DND-41 (cell line): ENCODE measurements around the gene EIF2S3.

ENCODE experiments used
- ATAC-seq: fragments of 200-7000 bp; cut with Tn5 transposase; 3 replicates; pipeline ENCODE4 v1.9.1; 2021; ENCODE audit warnings: low read depth; ENCODE audit not compliant: insufficient read depth
- DNase-seq: peaks from one replicate; pipeline ENCODE4 v3.0.0-alpha.2; 2020
- H2AFZ ChIP-seq: 2 replicates; pipeline ENCODE4 v1.6.0; 2012; ENCODE audit warnings: low read depth, low read length
- H3K27ac ChIP-seq: 2 replicates; pipeline ENCODE4 v1.5.1; 2012; ENCODE audit warnings: low read length, inconsistent platforms
- H3K27me3 ChIP-seq: fragments of 200-600 bp; sonication (generic); 2 replicates; pipeline ENCODE4 v1.6.0; 2012; ENCODE audit warnings: low read length, mild to moderate bottlenecking, inconsistent platforms; ENCODE audit not compliant: insufficient read depth, poor library complexity
- H3K36me3 ChIP-seq: 2 replicates; pipeline ENCODE4 v1.5.1; 2012; ENCODE audit warnings: low read length, inconsistent platforms; ENCODE audit not compliant: insufficient read depth
- H3K4me1 ChIP-seq: 2 replicates; pipeline ENCODE4 v1.5.1; 2012; ENCODE audit warnings: mild to moderate bottlenecking, low read length; ENCODE audit not compliant: insufficient read depth
- H3K4me2 ChIP-seq: 2 replicates; pipeline ENCODE4 v1.6.0; 2012; ENCODE audit warnings: mild to moderate bottlenecking, moderate library complexity, low read length, inconsistent platforms; ENCODE audit not compliant: insufficient read depth
- H3K4me3 ChIP-seq, 2 experiments: fragments of 200-600 bp in 1 of 2; shearing (Covaris generic) in 1 of 2; 2 replicates each; pipeline ENCODE4 v1.5.1; 2012 to 2016; ENCODE audit warnings: inconsistent platforms in 2 of 2, low read length in 2 of 2, mild to moderate bottlenecking in 2 of 2, low read depth in 1 of 2, moderate library complexity in 1 of 2
- H3K79me2 ChIP-seq: 2 replicates; pipeline ENCODE4 v1.6.0; 2012; ENCODE audit warnings: low read length, inconsistent platforms; ENCODE audit not compliant: insufficient read depth
- H3K9ac ChIP-seq: 2 replicates; pipeline ENCODE4 v1.6.0; 2012; ENCODE audit warnings: low read depth, mild to moderate bottlenecking, inconsistent platforms, low read length, moderate library complexity
- H3K9me3 ChIP-seq: 2 replicates; pipeline ENCODE4 v1.5.1; 2012; ENCODE audit warnings: low read length, moderate library complexity, mild to moderate bottlenecking, inconsistent platforms; ENCODE audit not compliant: insufficient read depth, severe bottlenecking
- H4K20me1 ChIP-seq: 2 replicates; pipeline ENCODE4 v1.6.0; 2012; ENCODE audit warnings: low read length; ENCODE audit not compliant: insufficient read depth
- EZH2 ChIP-seq: IDR thresholded peaks from 3 replicates; pipeline ENCODE4 v1.6.1; 2012; ENCODE audit warnings: borderline replicate concordance, low read depth, mild to moderate bottlenecking, moderate library complexity, low read length, inconsistent platforms; ENCODE audit not compliant: severe bottlenecking
- TF ChIP-seq, protein P1 (sequence below): IDR thresholded peaks from 2 replicates; pipeline ENCODE4 v1.5.1; 2012; ENCODE audit warnings: borderline replicate concordance, low read length, moderate library complexity, mild to moderate bottlenecking; ENCODE audit not compliant: poor library complexity, severe bottlenecking; ENCODE audit errors: extremely low read depth

The EIF2S3 gene

DNA sequence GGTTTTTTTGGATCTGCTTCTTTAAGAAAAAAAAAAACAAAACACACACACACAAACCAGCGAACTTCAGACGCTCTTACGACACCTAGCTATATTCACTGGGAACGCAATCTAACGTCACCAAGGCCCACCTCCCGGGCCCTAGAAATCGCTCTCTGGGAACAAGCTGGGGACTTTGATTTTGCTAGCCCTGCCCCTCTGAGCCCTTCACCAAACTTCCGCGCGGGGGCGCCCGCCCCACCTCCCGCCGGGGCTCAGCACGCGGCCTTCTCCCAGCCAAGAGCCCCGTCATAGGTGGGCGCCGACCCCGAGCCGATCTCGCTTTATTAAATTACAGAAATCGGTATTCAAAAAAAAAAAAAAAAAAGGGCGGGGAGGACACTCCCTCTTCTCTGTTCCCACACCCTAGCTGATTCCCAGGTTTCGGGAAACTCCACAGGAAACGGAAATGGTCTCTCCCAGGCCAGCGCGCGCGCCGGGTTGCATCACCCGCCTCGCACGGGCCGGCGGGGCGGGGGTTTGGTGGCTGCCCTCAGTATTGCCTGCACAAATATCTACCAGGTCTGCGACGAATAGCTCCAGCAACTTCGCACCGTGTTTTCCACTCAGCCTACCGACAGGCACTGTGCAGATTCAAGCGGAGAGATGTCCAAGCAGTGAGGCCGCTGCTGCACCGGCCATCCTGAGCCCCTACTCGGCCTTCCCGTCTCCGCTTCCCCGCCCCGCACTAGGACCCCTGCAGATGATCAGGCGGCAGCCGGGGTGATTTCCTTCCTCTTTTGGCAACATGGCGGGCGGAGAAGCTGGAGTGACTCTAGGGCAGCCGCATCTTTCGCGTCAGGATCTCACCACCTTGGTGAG, at the start of gene EIF2S3:
Gene EIF2S3, plus strand, starts transcription at position 775 of the 861 bp plus-strand sequence. Its CDS starts 13 bp downstream, at position 788.
- DNase-seq (peak; percentile 93), ATAC-seq (peak; percentile 87)
- H3K27ac ChIP-seq, result peak within 1 kb of the TSS; percentile 90
- peak within 1 kb of the TSS in 1 of 2 experiments; percentile 54; a peak in 1 of 4 replicates for H3K4me3 ChIP-seq
- H3K27me3 ChIP-seq, result no peaks in the 10 kb centered on the region
- no peak within 1 kb of the TSS; the same call in none of the 2 replicates for H3K4me2 ChIP-seq
- peaks cover 24% of the 10 kb centered on the region for H3K79me2 ChIP-seq
- TF ChIP-seq EZH2, result no peak
- TF ChIP-seq, protein P1, sequence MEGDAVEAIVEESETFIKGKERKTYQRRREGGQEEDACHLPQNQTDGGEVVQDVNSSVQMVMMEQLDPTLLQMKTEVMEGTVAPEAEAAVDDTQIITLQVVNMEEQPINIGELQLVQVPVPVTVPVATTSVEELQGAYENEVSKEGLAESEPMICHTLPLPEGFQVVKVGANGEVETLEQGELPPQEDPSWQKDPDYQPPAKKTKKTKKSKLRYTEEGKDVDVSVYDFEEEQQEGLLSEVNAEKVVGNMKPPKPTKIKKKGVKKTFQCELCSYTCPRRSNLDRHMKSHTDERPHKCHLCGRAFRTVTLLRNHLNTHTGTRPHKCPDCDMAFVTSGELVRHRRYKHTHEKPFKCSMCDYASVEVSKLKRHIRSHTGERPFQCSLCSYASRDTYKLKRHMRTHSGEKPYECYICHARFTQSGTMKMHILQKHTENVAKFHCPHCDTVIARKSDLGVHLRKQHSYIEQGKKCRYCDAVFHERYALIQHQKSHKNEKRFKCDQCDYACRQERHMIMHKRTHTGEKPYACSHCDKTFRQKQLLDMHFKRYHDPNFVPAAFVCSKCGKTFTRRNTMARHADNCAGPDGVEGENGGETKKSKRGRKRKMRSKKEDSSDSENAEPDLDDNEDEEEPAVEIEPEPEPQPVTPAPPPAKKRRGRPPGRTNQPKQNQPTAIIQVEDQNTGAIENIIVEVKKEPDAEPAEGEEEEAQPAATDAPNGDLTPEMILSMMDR, result peak; percentile 72
- H3K9ac ChIP-seq, result no peak within 1 kb of the TSS
- H4K20me1 ChIP-seq, result no peaks in the 10 kb centered on the region; the same call in 1 of the 2 replicates
- H3K4me1 ChIP-seq, result peaks cover 11% of the 10 kb centered on the region; the same call in 1 of the 2 replicates
- peak within 1 kb of the TSS; percentile 84 for H2AFZ ChIP-seq
- H3K9me3 ChIP-seq, result no peaks in the 10 kb centered on the region
- peaks cover 21% of the 10 kb centered on the region for H3K36me3 ChIP-seq

DNA sequence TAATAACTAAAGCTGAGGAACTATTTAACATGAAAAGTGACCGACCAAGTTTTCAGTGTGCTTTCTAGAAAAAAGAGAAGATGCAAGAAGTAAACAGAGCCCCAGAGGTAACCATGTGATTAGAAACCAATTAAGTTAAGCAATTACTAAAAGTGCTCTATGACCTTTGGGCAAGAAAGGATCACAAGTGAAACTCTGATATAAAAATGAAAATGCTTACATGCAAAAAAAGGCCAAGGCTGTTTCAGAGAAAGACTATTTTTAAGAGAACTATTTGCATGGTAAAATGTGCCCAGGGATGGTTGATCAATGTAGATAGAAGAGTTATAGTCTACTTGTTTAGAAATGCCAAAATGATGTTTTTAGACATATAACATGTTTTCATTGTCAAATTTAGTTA, 49.7 kb upstream of the EIF2S3 start:
- DNase-seq (no peak), ATAC-seq (no peak)
- H3K4me3 ChIP-seq, result no peak overlapping the region
- H4K20me1 ChIP-seq, result peaks cover 5% of the 10 kb centered on the region; the same call in 1 of the 2 replicates
- H3K9ac ChIP-seq, result no peak overlapping the region
- no peak overlapping the region for H2AFZ ChIP-seq
- peaks cover 31% of the 10 kb centered on the region for H3K36me3 ChIP-seq
- H3K27me3 ChIP-seq, result no peaks in the 10 kb centered on the region
- H3K4me2 ChIP-seq, result no peak overlapping the region
- H3K9me3 ChIP-seq, result no peaks in the 10 kb centered on the region
- no peaks in the 10 kb centered on the region for H3K4me1 ChIP-seq
- no peak overlapping the region for H3K27ac ChIP-seq
- H3K79me2 ChIP-seq, result peaks cover 61% of the 10 kb centered on the region
- TF ChIP-seq EZH2, result no peak
- TF ChIP-seq, protein P1, result no peak

DNA sequence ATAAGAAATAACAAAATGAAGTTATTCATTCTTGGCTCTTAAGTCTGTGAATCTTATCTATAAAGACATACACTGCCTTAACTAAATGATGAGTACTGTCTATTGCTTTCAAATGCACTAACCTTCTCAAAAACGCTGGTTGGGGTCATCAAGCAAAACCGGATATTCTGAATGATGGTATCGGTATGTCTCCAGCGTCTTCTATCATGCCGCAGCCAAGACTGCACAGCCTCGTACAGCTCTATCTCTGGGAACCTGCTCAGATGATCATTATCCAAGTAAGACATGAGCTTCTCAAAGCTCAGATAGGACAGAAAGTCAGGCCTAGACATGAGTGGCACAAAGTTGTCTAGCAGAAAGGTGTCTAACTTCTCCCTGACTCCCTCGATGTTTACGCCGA, 48.9 kb upstream of the EIF2S3 start:
- no peaks in the 10 kb centered on the region for H3K27me3 ChIP-seq
- H3K4me1 ChIP-seq, result no peaks in the 10 kb centered on the region
- ATAC-seq (no peak), DNase-seq (no peak)
- H3K27ac ChIP-seq, result no peak overlapping the region
- no peaks in the 10 kb centered on the region for H3K9me3 ChIP-seq
- H2AFZ ChIP-seq, result no peak overlapping the region
- H3K4me2 ChIP-seq, result no peak overlapping the region
- TF ChIP-seq, protein P1, result no peak
- TF ChIP-seq EZH2, result no peak
- H3K9ac ChIP-seq, result no peak overlapping the region
- peaks cover 28% of the 10 kb centered on the region for H3K36me3 ChIP-seq
- H3K4me3 ChIP-seq, result no peak overlapping the region
- peaks cover 63% of the 10 kb centered on the region for H3K79me2 ChIP-seq
- H4K20me1 ChIP-seq, result peaks cover 12% of the 10 kb centered on the region; the same call in 1 of the 2 replicates
